ENCODE data around the gene MAP7. TPM values are rescaled to one million over a fixed set of nuclear protein-coding genes. Genes with fewer than 3 reads are reported as not detected.

MAP7 gene
- total RNA-seq, 2 donors from 2014 or later: 19.7 to 28.7 TPM

DNA sequence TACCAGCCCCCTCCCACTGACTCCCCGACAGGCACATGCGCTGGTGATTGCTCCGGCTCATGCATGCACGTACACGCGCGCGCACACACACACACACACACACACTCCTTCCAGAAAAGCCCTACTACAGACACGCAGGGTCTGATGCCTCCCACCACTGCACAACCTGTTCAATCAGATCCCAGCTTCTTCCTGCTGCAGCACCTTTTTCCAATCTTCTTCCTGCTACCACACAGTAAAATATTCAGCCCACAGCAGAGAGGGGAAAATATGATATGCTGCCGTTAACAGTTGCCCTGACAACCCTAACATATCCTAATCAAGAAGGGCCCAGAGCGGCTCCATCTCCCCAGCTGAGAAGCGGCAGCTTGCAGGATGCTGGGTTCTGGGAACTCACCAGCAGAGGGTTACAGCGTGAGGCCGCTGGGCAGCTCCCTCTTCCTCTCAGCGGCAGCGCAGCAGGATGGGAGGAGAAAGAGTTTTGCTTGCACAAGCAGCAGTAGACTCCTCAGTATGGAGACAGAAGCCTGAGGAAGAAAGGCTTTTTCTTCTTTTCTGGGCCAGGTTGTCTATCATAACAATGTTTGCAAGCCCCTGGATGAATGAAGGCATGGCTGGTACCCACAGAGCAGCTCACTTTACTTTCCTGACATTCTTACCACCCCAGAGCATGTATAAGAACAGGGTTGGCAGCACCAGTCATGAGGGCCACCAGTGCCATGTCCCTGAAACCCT lies 23.9 kb downstream of the MAP7 start:
- intact Hi-C loops (cut with DNase I): no loop called here
- H3K36me3 ChIP-seq (replicated peaks in 1 of 2; ENCODE audit: insufficient read depth in 1 of 2, low read depth in 2 of 2): no peaks in the 10 kb centered on the region
- TF ChIP-seq POLR2A (IDR thresholded peaks at IDR 0.05): no peak
- TF ChIP-seq, protein P1, sequence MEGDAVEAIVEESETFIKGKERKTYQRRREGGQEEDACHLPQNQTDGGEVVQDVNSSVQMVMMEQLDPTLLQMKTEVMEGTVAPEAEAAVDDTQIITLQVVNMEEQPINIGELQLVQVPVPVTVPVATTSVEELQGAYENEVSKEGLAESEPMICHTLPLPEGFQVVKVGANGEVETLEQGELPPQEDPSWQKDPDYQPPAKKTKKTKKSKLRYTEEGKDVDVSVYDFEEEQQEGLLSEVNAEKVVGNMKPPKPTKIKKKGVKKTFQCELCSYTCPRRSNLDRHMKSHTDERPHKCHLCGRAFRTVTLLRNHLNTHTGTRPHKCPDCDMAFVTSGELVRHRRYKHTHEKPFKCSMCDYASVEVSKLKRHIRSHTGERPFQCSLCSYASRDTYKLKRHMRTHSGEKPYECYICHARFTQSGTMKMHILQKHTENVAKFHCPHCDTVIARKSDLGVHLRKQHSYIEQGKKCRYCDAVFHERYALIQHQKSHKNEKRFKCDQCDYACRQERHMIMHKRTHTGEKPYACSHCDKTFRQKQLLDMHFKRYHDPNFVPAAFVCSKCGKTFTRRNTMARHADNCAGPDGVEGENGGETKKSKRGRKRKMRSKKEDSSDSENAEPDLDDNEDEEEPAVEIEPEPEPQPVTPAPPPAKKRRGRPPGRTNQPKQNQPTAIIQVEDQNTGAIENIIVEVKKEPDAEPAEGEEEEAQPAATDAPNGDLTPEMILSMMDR (IDR thresholded peaks at IDR 0.05): peak in 3 of 7 experiments; percentile 6 to 20 (median 10)
- H3K27me3 ChIP-seq: no peaks in the 10 kb centered on the region
- no peak overlapping the region for H3K4me3 ChIP-seq
- H3K9me3 ChIP-seq: no peaks in the 10 kb centered on the region
- peak overlapping the region in 1 of 4 donors; percentile 6 for H3K27ac ChIP-seq
- ATAC-seq: peak; percentile 56
- WGBS, 2 donors: 44 to 69% methylated on average over 14 of the region's 16 CpGs
- peaks cover 34% of the 10 kb centered on the region for H3K4me1 ChIP-seq
- DNase-seq: peak; percentile 17 to 47 (median 34)

DNA sequence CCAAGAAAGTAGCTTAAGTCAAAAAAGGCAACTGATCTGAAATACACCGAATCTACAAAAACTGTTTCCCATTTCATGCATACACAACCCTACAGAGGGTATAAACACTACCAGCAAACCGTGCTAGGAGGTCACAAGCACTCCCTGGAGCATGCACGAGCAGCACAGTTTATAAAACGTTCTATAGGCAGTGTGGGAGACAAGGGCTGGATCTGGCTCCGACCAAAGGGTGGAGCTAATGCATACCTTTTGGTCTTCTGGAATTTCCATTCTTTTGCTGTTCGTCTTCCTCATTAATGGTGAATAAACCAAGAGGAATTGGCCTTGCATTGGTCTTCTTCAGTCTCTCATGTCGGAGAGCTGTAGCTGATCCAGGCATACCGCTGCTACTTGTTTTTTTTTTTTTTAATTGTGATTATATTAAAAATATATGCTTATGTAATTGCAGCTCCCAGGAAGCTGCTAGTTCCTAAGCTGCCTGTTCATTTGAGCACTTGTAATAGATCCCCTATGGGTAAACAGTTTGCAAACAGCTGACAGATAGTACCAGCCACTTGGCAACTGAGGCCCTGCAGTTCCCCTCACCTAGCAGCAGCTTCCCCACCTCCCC lies 24.5 kb downstream of the MAP7 start:
- no peaks in the 10 kb centered on the region for H3K27me3 ChIP-seq
- H3K9me3 ChIP-seq: no peaks in the 10 kb centered on the region
- peaks cover 34% of the 10 kb centered on the region for H3K4me1 ChIP-seq
- H3K27ac ChIP-seq: no peak overlapping the region
- TF ChIP-seq POLR2A (IDR thresholded peaks at IDR 0.05): no peak
- TF ChIP-seq, protein P1 (IDR thresholded peaks at IDR 0.05): no peak
- WGBS, 2 donors: 71 to 86% methylated on average over 8 of the region's 8 CpGs
- no peak overlapping the region for H3K4me3 ChIP-seq
- H3K36me3 ChIP-seq (replicated peaks in 1 of 2; ENCODE audit: insufficient read depth in 1 of 2, low read depth in 2 of 2): no peaks in the 10 kb centered on the region
- intact Hi-C loops (cut with DNase I): no loop called here
- DNase-seq (no peak), ATAC-seq (no peak)

DNA sequence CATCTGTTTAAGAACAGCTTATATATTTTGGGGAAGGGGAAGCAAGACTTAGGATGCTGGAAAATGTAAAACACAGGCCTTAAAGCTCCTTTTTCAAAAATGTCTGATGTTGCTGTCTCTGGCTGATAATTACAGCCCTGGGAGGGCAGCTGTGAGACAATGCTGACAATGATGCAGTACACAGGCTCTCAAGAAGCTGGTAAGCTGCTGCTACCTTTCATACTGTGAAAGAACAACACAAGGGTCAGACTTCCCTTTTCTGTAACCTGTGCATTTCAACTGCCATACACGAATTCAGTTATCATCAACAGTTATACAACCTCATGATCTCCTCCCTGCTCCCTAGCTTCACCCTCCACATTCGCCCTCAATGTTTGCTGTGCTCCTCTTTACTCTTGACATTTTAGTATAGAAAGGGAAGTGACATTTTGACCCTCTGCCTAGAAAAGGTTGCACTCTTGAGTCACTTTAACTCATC lies 25.2 kb downstream of the MAP7 start:
- no peaks in the 10 kb centered on the region for H3K27me3 ChIP-seq
- no peak for DNase-seq
- no peak for ATAC-seq
- no peaks in the 10 kb centered on the region for H3K9me3 ChIP-seq
- intact Hi-C loops (cut with DNase I): no loop called here
- H3K36me3 ChIP-seq (replicated peaks in 1 of 2; ENCODE audit: insufficient read depth in 1 of 2, low read depth in 2 of 2): no peaks in the 10 kb centered on the region
- TF ChIP-seq, protein P1 (IDR thresholded peaks at IDR 0.05): no peak
- no peak for TF ChIP-seq POLR2A (IDR thresholded peaks at IDR 0.05)
- H3K4me3 ChIP-seq: no peak overlapping the region
- 15 to 31% methylated on average over 2 of the region's 2 CpGs for WGBS, 2 donors
- peaks cover 34% of the 10 kb centered on the region for H3K4me1 ChIP-seq
- H3K27ac ChIP-seq: peak overlapping the region in 1 of 4 donors; percentile 20

DNA sequence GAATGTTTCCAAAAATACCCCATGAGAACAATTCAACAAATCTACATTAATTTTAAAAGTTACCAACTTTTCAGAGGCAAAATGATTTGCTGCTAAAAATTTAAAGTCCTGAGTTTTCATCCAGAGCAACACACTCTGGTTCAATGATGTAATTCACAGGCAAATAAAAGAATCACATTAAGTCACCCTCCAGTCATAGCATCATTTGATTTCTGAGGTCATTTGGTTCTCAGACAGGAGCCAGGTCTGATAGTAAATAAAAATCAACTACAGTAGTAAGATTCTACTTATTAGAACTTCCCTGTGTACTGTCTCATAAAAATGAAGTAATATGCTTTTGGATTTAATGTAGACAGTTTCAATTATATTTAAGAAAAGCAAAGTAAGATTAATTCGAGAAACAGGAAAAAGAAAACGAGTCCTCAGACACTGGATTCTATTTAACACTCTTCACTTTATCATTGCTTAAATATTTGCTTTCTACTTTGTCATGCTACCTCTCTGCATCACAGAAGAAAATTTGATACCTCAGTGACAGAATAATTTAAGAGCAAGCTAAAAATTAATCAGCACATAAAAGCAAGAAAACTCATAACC lies 25.8 kb downstream of the MAP7 start:
- Histone ChIP-seq H3K9me3 (no peaks in the 10 kb centered on the region), H3K4me1 (peaks cover 34% of the 10 kb centered on the region), H3K36me3 (replicated peaks in 1 of 2; ENCODE audit: insufficient read depth in 1 of 2, low read depth in 2 of 2) (no peaks in the 10 kb centered on the region), H3K27ac (peak overlapping the region in 2 of 4 donors; percentile 7 to 20), H3K27me3 (no peaks in the 10 kb centered on the region), H3K4me3 (no peak overlapping the region)
- ATAC-seq (peak; percentile 68), DNase-seq (no peak)
- intact Hi-C loops (cut with DNase I): no loop called here
- 6 to 11% methylated on average over 2 of the region's 2 CpGs for WGBS, 2 donors
- TF ChIP-seq POLR2A (IDR thresholded peaks at IDR 0.05): no peak
- TF ChIP-seq, protein P1 (IDR thresholded peaks at IDR 0.05): no peak
